ENCODE results near the gene MEGF11.

DNA sequence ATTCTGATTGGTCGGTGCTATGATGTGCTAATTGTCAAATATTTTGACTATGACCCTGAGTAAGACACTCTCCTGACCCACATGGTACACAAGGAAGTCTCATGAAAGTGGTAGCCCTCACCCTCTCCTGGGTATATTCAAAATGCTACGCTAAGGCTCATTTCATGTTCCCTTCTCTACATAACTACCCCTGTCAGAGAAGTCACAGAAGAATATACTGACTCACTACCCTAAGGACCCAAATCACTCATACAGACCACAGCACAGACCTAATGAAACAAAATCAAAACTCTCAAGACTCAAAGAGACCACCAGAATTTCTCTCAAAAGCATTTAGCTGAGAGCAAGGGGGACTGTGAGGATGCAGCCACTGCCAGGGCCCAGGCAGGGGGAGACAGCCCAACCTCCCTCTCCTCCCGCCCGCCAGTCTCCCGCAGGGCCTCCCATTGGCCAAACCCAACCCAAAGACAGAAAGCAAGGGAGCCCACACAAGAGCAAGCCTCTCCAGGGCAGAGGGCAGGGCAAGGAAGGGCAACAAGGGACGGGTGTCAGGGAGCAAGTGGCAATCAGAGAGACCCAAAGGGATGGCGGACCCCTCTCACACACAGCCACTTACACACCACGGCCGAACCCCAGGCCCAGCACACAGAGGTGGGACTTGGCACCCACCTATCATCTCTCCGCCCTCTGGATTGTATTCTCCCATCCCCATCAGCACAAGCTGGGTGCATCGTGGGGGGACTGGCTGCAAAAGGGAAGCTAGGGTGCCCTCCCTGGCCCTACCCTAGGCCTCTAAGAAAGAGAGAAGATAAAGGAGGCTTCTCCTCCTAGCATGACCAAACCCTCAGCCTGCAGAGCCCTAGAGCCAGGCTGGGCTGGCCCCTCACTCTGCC lies 41.6 kb downstream of the MEGF11 start:
- TF ChIP-seq POLR2AphosphoS5 (IDR thresholded peaks at IDR 0.05; ENCODE audit: low read depth, low read length) (no peak), POLR2A (IDR thresholded peaks at IDR 0.05; ENCODE audit: low read depth, low read length) (no peak), TAF1 (IDR thresholded peaks at IDR 0.05; ENCODE audit: low read depth, low read length) (no peak), SPI1 (IDR thresholded peaks at IDR 0.05; ENCODE audit: low read depth, low read length) (no peak), PAX5 (IDR thresholded peaks at IDR 0.05; ENCODE audit: insufficient read depth, low read length, severe bottlenecking) (no peak), POU2F2 (IDR thresholded peaks at IDR 0.05; ENCODE audit: low read depth, low read length) (no peak)

Measured in GM12891 (cell line).